ENCODE data around the gene PCDHAC2.

PCDHAC2 gene

DNA sequence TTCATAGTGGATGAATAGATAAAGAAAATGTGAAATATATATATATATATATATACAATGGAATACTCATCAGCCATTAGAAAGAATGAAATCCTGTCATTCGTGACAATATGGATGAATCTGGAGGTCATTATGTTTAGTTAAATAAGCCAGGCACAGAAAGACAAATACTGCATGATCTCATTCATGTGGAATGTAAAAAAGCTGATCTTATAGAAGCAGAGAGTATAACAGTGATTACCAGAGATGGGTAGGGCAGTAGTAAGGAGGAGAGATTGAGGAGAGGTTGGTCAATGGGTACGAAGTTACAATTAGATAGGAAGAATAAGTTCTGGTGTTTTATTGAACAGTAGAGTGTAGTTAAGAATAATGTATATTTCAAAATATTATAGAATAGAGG, 19.7 kb upstream of the PCDHAC2 start:
- TF ChIP-seq, protein P1, sequence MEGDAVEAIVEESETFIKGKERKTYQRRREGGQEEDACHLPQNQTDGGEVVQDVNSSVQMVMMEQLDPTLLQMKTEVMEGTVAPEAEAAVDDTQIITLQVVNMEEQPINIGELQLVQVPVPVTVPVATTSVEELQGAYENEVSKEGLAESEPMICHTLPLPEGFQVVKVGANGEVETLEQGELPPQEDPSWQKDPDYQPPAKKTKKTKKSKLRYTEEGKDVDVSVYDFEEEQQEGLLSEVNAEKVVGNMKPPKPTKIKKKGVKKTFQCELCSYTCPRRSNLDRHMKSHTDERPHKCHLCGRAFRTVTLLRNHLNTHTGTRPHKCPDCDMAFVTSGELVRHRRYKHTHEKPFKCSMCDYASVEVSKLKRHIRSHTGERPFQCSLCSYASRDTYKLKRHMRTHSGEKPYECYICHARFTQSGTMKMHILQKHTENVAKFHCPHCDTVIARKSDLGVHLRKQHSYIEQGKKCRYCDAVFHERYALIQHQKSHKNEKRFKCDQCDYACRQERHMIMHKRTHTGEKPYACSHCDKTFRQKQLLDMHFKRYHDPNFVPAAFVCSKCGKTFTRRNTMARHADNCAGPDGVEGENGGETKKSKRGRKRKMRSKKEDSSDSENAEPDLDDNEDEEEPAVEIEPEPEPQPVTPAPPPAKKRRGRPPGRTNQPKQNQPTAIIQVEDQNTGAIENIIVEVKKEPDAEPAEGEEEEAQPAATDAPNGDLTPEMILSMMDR (IDR thresholded peaks at IDR 0.05; ENCODE audit: extremely low read depth, insufficient read depth, missing control alignments): no peak
- in situ Hi-C loops (cut with MboI; ENCODE audit: low pct_unique_long_range_greater_than_20kb, low sequenced_read_pairs, unreplicated experiment): no loop called here
- no peak for DNase-seq (ENCODE audit: low spot score)

DNA sequence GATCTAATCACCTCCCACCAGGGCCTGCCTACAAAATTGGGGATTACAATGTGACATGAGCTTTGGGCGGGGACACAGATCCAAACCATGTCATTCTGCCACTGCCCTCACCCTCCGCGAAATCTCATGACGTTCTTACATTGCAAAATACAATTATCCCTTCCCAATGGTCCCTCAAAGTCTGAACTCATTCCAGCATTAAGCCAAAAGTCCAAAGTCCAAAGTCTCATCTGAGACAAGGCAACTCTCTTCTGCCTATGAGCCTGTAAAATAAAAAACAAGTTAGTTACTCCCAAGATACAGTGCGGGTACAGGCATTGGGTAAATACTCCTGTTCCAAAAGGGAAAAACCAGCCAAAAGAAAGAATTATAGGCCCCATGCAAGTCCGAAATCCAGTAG, 14.6 kb upstream of the PCDHAC2 start:
- in situ Hi-C loops (cut with MboI; ENCODE audit: low pct_unique_long_range_greater_than_20kb, low sequenced_read_pairs, unreplicated experiment): no loop called here
- DNase-seq (ENCODE audit: low spot score): no peak
- TF ChIP-seq, protein P1 (IDR thresholded peaks at IDR 0.05; ENCODE audit: extremely low read depth, insufficient read depth, missing control alignments): no peak

DNA sequence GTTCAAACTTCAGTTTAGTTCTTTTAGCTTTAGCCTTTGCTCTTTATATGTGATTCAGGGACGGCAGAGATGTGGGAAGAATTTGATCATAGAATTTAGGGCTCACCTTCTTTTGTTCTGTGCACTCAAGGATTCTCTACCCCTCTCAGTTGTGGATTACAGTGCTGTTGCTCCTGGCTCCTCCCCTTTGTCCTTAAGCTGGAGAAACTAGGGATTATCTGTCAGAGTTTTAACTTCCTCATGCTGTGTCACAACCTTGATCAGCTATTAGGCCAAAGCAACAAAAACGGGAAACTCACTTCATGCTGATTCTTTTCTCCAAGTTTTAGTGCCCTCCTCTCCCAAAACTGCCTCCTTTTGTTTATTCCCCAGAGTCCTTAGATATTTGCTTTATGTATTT, 13.0 kb upstream of the PCDHAC2 start:
- no peak for DNase-seq (ENCODE audit: low spot score)
- in situ Hi-C loops (cut with MboI; ENCODE audit: low pct_unique_long_range_greater_than_20kb, low sequenced_read_pairs, unreplicated experiment): no loop called here
- TF ChIP-seq, protein P1 (IDR thresholded peaks at IDR 0.05; ENCODE audit: extremely low read depth, insufficient read depth, missing control alignments): no peak

DNA sequence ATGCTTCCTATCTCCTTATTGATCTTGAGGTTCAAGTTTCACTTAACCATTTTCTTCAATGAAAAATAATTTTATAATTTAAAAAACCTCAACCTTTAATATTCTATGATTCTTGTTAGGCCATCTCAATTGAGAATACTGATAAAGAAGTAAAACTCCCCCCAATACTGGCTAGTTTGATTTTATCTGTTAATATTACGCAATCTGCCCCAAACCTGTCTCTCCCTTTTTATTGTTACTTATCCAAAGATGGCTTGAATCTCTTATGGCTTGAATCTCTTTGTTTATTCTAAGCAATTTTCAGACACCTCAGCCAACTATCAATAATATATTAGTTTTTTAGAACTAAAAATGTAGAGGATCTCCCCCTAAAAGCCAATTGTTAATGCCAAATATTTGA, 4.1 kb upstream of the PCDHAC2 start:
- no peak for DNase-seq (ENCODE audit: low spot score)
- TF ChIP-seq, protein P1 (IDR thresholded peaks at IDR 0.05; ENCODE audit: extremely low read depth, insufficient read depth, missing control alignments): no peak
- in situ Hi-C loops (cut with MboI; ENCODE audit: low pct_unique_long_range_greater_than_20kb, low sequenced_read_pairs, unreplicated experiment): no loop called here

DNA sequence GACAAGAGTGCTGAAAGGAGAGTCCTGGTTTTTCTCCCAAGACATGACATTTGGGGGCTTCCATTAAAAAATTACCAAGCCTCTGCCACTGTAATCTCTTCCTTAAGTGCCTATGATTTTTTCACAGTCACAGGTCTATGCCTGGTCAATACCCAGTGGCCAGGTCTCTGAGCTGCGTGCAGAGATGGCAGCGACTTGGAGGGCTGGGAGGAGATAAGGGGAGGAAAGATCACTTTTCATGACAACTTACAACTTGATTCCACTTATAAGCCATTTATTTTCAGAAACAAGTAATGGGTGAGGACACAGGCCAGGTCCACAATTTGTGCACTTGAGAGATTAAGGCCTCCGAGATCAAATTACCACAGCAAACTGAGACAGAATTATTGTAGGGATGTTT, 1.9 kb upstream of the PCDHAC2 start:
- in situ Hi-C loops (cut with MboI; ENCODE audit: low pct_unique_long_range_greater_than_20kb, low sequenced_read_pairs, unreplicated experiment): no loop called here
- DNase-seq (ENCODE audit: low spot score): no peak
- TF ChIP-seq, protein P1 (IDR thresholded peaks at IDR 0.05; ENCODE audit: extremely low read depth, insufficient read depth, missing control alignments): no peak

DNA sequence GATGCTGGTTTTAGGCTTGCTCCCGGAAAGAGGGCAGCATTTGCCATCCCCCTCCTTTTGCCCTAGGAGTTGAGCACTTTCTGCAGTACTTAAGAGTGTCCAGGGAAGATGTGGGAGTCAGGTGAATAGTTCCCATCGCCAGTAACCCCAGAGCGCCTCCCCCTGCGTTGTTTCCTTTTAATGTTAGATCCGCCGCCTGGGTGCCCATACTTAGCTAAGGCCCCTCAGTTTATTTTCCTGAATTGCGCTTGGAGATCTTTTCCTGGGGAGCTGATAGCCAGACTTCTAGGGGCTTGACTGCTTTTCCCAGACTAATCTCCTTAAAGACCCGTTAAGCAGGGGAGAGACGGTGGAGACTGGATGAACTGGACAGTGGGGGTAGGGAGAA, 377 bp upstream of the PCDHAC2 start:
- TF ChIP-seq, protein P1 (IDR thresholded peaks at IDR 0.05; ENCODE audit: extremely low read depth, insufficient read depth, missing control alignments): no peak
- no peak for DNase-seq (ENCODE audit: low spot score)
- in situ Hi-C loops (cut with MboI; ENCODE audit: low pct_unique_long_range_greater_than_20kb, low sequenced_read_pairs, unreplicated experiment): no loop called here

Measured in GM13977 (cell line).